HCEC 1CT (cell line): ENCODE measurements around the gene INSYN2B.

Source experiments
- DNase-seq: peaks from one replicate; pipeline ENCODE4 v3.0.0-alpha.2; 2017

INSYN2B gene

GRCh38 chr5:169970911-169971765, 9.2 kb downstream of the INSYN2B start:
- peak; percentile 94 for DNase-seq

GRCh38 chr5:169970339-169970738, 10.0 kb downstream of the INSYN2B start:
- no peak for DNase-seq

GRCh38 chr5:169964246-169964645, 16.0 kb downstream of the INSYN2B start:
- no peak for DNase-seq

- DNase-seq: no peak
These were observed 19.6 kb downstream of the INSYN2B start for GRCh38 chr5:169960659-169961058.

- DNase-seq: no peak
These were observed 22.0 kb downstream of the INSYN2B start for GRCh38 chr5:169958278-169958677.

- no peak for DNase-seq
These were observed 23.5 kb downstream of the INSYN2B start for GRCh38 chr5:169956756-169957155.

GRCh38 chr5:169956126-169956525, 24.2 kb downstream of the INSYN2B start:
- no peak for DNase-seq

GRCh38 chr5:169954786-169955185, 25.5 kb downstream of the INSYN2B start:
- DNase-seq: no peak

- DNase-seq: peak; percentile 21
These were observed 27.1 kb downstream of the INSYN2B start for GRCh38 chr5:169953196-169953595.

- no peak for DNase-seq
These were observed 30.0 kb downstream of the INSYN2B start for GRCh38 chr5:169950333-169950732.

GRCh38 chr5:169946743-169947295, 33.5 kb downstream of the INSYN2B start:
- peak; percentile 11 for DNase-seq

GRCh38 chr5:169945831-169946261, 34.4 kb downstream of the INSYN2B start:
- peak; percentile 79 for DNase-seq

- DNase-seq: no peak
These were observed 35.2 kb downstream of the INSYN2B start for GRCh38 chr5:169944922-169945680.

- no peak for DNase-seq
These were observed 36.2 kb downstream of the INSYN2B start for GRCh38 chr5:169944115-169944514.

- no peak for DNase-seq
These were observed 37.3 kb downstream of the INSYN2B start for GRCh38 chr5:169943026-169943425.

GRCh38 chr5:169942181-169942580, 38.1 kb downstream of the INSYN2B start:
- no peak for DNase-seq

GRCh38 chr5:169941542-169941941, 38.8 kb downstream of the INSYN2B start:
- DNase-seq: no peak

GRCh38 chr5:169939731-169940130, 40.6 kb downstream of the INSYN2B start:
- DNase-seq: no peak

GRCh38 chr5:169938439-169938838, 41.9 kb downstream of the INSYN2B start:
- DNase-seq: no peak

- DNase-seq: no peak
These were observed 44.5 kb downstream of the INSYN2B start for GRCh38 chr5:169935762-169936161.

GRCh38 chr5:169934990-169935389, 45.3 kb downstream of the INSYN2B start:
- no peak for DNase-seq

- no peak for DNase-seq
These were observed 46.7 kb downstream of the INSYN2B start for GRCh38 chr5:169933616-169934015.

GRCh38 chr5:169933127-169933526, 47.2 kb downstream of the INSYN2B start:
- no peak for DNase-seq

GRCh38 chr5:169923988-169924387, 56.3 kb downstream of the INSYN2B start:
- no peak for DNase-seq
